K562 (cell line): Measurements from ENCODE around the gene DAPK2. TPM values are rescaled to one million over a fixed set of nuclear protein-coding genes. Genes with fewer than 3 reads are reported as not detected.

Source experiments
- CTBP1 ChIP-seq: fragments of 450-650 bp; IDR thresholded peaks from 2 replicates; pipeline ENCODE4 v1.6.1; 2016; ENCODE audit warnings: borderline replicate concordance
- IRF2 ChIP-seq: sonication (generic); formaldehyde crosslinking; IDR thresholded peaks from 2 replicates; pipeline ENCODE4 v1.8.1; 2022; ENCODE audit warnings: mild to moderate bottlenecking, missing genetic modification reagents
- MEF2A ChIP-seq: IDR thresholded peaks from 2 replicates; pipeline ENCODE4 v1.6.1; 2011; ENCODE audit warnings: low read depth, mild to moderate bottlenecking, low read length, moderate library complexity; ENCODE audit not compliant: control insufficient read depth
- PCBP2 ChIP-seq: fragments of 200-400 bp; formaldehyde crosslinking; IDR thresholded peaks from 2 replicates; pipeline ENCODE4 v1.6.1; 2018; ENCODE audit warnings: low read length, low read depth, mild to moderate bottlenecking, moderate library complexity; ENCODE audit not compliant: poor library complexity, severe bottlenecking
- RBM22 ChIP-seq: fragments of 200-400 bp; formaldehyde crosslinking; IDR thresholded peaks from 2 replicates; pipeline ENCODE4 v1.6.1; 2018; ENCODE audit warnings: low read length, low read depth; ENCODE audit not compliant: poor library complexity, severe bottlenecking
- RBM34 ChIP-seq: fragments of 200-400 bp; formaldehyde crosslinking; IDR thresholded peaks from 2 replicates; pipeline ENCODE4 v1.6.1; 2018; ENCODE audit warnings: low read length, borderline replicate concordance; ENCODE audit not compliant: insufficient read depth
- SAP30 ChIP-seq: fragments of 200-600 bp; sonication (generic); IDR thresholded peaks from 2 replicates; pipeline ENCODE4 v1.6.1; 2012; ENCODE audit warnings: borderline replicate concordance, low read depth, mild to moderate bottlenecking, moderate library complexity, low read length, control low read depth, inconsistent platforms; ENCODE audit not compliant: insufficient read depth, poor library complexity, severe bottlenecking
- SIN3A ChIP-seq, 2 experiments: fragments of 150-350 bp in 1 of 2; IDR thresholded peaks; 2 replicates each; pipeline ENCODE4 v1.6.1; 2011 to 2016; ENCODE audit warnings: borderline replicate concordance in 2 of 2, low read depth in 2 of 2, low read length in 2 of 2, mild to moderate bottlenecking in 2 of 2, moderate library complexity in 2 of 2; ENCODE audit not compliant: control insufficient read depth in 1 of 2
- SMARCB1 ChIP-seq: IDR thresholded peaks from 2 replicates; pipeline ENCODE4 v1.6.1; 2011; ENCODE audit warnings: improper control_type of control experiment, low read depth; ENCODE audit not compliant: insufficient read length
- SNIP1 ChIP-seq: fragments of 450-650 bp; IDR thresholded peaks from 2 replicates; pipeline ENCODE4 v1.7.1; 2017; ENCODE audit warnings: low read depth, mild to moderate bottlenecking
- TAL1 ChIP-seq: fragments of 450-650 bp; IDR thresholded peaks from 2 replicates; pipeline ENCODE4 v1.6.1; 2016; ENCODE audit warnings: mild to moderate bottlenecking
- TRIM24 ChIP-seq, 2 experiments: fragments of 450-650 bp; IDR thresholded peaks; 2 replicates each; pipeline ENCODE4 v1.6.1; 2016
- U2AF1 ChIP-seq: fragments of 200-400 bp; formaldehyde crosslinking; optimal IDR thresholded peaks from 2 replicates; pipeline ENCODE3; 2017; ENCODE audit warnings: mild to moderate bottlenecking, low read depth, low read length, moderate library complexity
- ZNF134 ChIP-seq: fragments of 250-450 bp; sonication (Bioruptor Pico); conservative IDR thresholded peaks from 2 replicates; pipeline ENCODE4 v1.4.0; 2020
- polyA plus RNA-seq, 8 experiments: library from polyadenylated mRNA; depleted of rRNA in 4 of 8; stranded (reverse) in 5 of 8; unstranded in 3 of 8; fragments of >200 nt; fragmentation: Nextera tagmentation in 2 of 8; fragmentation: Illumina TruSeq in 1 of 8; extraction: Ambion mirVana in 2 of 8; extraction: Trizol in 1 of 8; gene quantifications; 2 replicates each; pipeline versions ENCODE4 v1.2.1 to v1.2.3, GENCODE V29; 2011 to 2014; ENCODE audit warnings: inconsistent platforms in 1 of 8, missing spikeins in 1 of 8
- total RNA-seq, 7 experiments: library from RNA; depleted of rRNA in 6 of 7; stranded (reverse); fragments of >200 nt in 6 of 7; fragmentation: Illumina TruSeq in 2 of 7; extraction: Trizol in 2 of 7; gene quantifications; 2 replicates each; pipeline versions ENCODE4 v1.2.1 to v1.2.3, GENCODE V29; 2011 to 2021; ENCODE audit warnings: low replicate concordance in 1 of 7
- TF ChIP-seq, protein P1 (sequence below): fragments of 450-650 bp; formaldehyde crosslinking; IDR thresholded peaks from 2 replicates; pipeline ENCODE4 v1.4.0; 2020; ENCODE audit warnings: mild to moderate bottlenecking, moderate library complexity
- TF ChIP-seq, protein P2 (sequence below), 2 experiments: fragments of 200-800 bp in 1 of 2; sonication (Bioruptor generic) in 1 of 2; sonication (generic) in 1 of 2; formaldehyde crosslinking in 1 of 2; IDR thresholded peaks in 1 of 2; conservative IDR thresholded peaks in 1 of 2; 2 replicates each; pipeline versions ENCODE4 v1.5.0 to v1.6.1; 2016 to 2020; ENCODE audit warnings: missing compliant biosample characterization in 1 of 2, missing genetic modification characterization in 1 of 2, missing genetic modification reagents in 1 of 2
- TF ChIP-seq, protein P3 (sequence below), 2 experiments: IDR thresholded peaks in 1 of 2; conservative IDR thresholded peaks in 1 of 2; 2 replicates each; pipeline ENCODE4 v1.6.1; 2016; ENCODE audit warnings: low read depth in 2 of 2, mild to moderate bottlenecking in 1 of 2, missing compliant biosample characterization in 1 of 2, missing genetic modification characterization in 1 of 2, moderate library complexity in 1 of 2
- TF ChIP-seq, protein P4 (sequence below): sonication (generic); formaldehyde crosslinking; IDR thresholded peaks from 2 replicates; pipeline ENCODE4 v1.9.0; 2022; ENCODE audit warnings: mild to moderate bottlenecking, missing genetic modification reagents
- TF ChIP-seq, protein P5 (sequence below): fragments of 250-450 bp; sonication (Bioruptor Pico); IDR thresholded peaks from 2 replicates; pipeline ENCODE4 v1.8.0; 2021; ENCODE audit warnings: borderline replicate concordance, mild to moderate bottlenecking, moderate library complexity; ENCODE audit not compliant: poor library complexity, severe bottlenecking

The DAPK2 gene
- total and polyA plus RNA-seq, 9 of the 15 experiments (the other 6 are each of a cell fraction or from before 2014, with no cell fraction given) = 0.14 to 5.2 (median 2.2) TPM

DNA sequence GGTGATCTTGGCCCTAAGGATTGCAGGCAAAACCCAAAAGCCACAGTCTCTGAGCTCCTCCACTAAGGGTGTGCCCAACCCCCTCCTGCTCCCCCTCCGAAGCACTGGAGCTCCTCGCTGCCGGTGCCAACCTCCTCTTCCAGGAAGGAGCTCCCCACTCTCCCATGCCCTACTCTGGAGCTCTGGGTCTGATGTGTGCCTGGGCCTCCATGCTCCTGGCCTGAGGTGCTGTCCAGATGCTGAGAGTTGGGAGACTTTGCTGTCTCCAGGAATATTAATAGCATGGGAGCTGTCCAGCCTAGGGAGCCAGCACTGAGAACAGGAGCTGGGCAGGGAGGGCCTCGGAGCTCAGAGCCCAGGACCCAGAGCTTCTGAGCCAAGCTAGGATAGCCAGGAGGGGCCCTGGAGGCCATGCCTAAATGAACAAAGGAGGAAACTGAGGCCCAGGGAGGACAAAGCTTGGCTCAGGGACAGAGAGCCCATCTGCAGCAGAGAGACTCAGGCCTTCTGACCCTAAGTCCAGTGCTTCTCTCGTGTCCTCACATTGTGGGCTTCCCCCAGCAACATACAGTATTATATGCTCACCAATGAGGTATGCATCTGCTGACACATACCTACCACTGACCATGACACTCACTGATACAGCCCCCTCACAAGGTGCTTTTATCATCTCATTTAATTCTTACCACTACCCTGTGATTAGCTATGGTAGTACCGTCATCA is 175.6 kb downstream of the DAPK2 start (continued):
- TF ChIP-seq, protein P1, sequence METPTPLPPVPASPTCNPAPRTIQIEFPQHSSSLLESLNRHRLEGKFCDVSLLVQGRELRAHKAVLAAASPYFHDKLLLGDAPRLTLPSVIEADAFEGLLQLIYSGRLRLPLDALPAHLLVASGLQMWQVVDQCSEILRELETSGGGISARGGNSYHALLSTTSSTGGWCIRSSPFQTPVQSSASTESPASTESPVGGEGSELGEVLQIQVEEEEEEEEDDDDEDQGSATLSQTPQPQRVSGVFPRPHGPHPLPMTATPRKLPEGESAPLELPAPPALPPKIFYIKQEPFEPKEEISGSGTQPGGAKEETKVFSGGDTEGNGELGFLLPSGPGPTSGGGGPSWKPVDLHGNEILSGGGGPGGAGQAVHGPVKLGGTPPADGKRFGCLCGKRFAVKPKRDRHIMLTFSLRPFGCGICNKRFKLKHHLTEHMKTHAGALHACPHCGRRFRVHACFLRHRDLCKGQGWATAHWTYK (CRISPR knock-in tag) = no peak
- peak; percentile 94 for TF ChIP-seq MEF2A
- TF ChIP-seq, protein P2, sequence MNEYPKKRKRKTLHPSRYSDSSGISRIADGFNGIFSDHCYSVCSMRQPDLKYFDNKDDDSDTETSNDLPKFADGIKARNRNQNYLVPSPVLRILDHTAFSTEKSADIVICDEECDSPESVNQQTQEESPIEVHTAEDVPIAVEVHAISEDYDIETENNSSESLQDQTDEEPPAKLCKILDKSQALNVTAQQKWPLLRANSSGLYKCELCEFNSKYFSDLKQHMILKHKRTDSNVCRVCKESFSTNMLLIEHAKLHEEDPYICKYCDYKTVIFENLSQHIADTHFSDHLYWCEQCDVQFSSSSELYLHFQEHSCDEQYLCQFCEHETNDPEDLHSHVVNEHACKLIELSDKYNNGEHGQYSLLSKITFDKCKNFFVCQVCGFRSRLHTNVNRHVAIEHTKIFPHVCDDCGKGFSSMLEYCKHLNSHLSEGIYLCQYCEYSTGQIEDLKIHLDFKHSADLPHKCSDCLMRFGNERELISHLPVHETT (CRISPR knock-in tag; conservative IDR thresholded peaks at IDR 0.05 in 1 of 2, IDR thresholded peaks at IDR 0.05 in 1 of 2) = peak; percentile 43 to 91; a peak in 1 of 4 replicates
- TF ChIP-seq, protein P3, sequence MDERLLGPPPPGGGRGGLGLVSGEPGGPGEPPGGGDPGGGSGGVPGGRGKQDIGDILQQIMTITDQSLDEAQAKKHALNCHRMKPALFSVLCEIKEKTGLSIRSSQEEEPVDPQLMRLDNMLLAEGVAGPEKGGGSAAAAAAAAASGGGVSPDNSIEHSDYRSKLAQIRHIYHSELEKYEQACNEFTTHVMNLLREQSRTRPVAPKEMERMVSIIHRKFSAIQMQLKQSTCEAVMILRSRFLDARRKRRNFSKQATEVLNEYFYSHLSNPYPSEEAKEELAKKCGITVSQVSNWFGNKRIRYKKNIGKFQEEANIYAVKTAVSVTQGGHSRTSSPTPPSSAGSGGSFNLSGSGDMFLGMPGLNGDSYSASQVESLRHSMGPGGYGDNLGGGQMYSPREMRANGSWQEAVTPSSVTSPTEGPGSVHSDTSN (CRISPR knock-in tag; IDR thresholded peaks at IDR 0.05; ENCODE audit: low read depth) = no peak
- TF ChIP-seq, protein P3 (tag; conservative IDR thresholded peaks at IDR 0.05; ENCODE audit: low read depth) = peak; percentile 84
- peak; percentile 93; the same call in 1 of the 2 replicates for TF ChIP-seq IRF2
- no peak for TF ChIP-seq PCBP2
- no peak for TF ChIP-seq RBM34
- no peak for TF ChIP-seq RBM22
- TF ChIP-seq U2AF1 = no peak
- no peak for TF ChIP-seq CTBP1
- TF ChIP-seq, protein P4, sequence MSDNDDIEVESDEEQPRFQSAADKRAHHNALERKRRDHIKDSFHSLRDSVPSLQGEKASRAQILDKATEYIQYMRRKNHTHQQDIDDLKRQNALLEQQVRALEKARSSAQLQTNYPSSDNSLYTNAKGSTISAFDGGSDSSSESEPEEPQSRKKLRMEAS (CRISPR knock-in tag) = peak; percentile 80
- no peak for TF ChIP-seq ZNF134 (CRISPR knock-in tag)
- TF ChIP-seq SAP30 = peak; percentile 94
- TF ChIP-seq, protein P5, sequence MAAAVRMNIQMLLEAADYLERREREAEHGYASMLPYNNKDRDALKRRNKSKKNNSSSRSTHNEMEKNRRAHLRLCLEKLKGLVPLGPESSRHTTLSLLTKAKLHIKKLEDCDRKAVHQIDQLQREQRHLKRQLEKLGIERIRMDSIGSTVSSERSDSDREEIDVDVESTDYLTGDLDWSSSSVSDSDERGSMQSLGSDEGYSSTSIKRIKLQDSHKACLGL (CRISPR knock-in tag) = peak; percentile 31
- no peak for TF ChIP-seq SMARCB1
- peak; percentile 79 to 99; a peak in 3 of 4 replicates for TF ChIP-seq SIN3A (IDR thresholded peaks at IDR 0.05; ENCODE audit: borderline replicate concordance in 2 of 2, control insufficient read depth in 1 of 2, low read depth in 2 of 2, low read length in 2 of 2)
- no peak for TF ChIP-seq TAL1
- TF ChIP-seq TRIM24 (IDR thresholded peaks at IDR 0.05) = no peak
- TF ChIP-seq SNIP1 = no peak
